GM04504 (cell line): ENCODE results near the gene TNFRSF12A.
A peak's percentile ranks its signal among the peaks of the same experiment; 100 is the strongest.

Experiments
- DNase-seq: peaks from one replicate; pipeline ENCODE4 v3.0.0-alpha.2; 2012; ENCODE audit warnings: low read depth

Gene TNFRSF12A, protein sequence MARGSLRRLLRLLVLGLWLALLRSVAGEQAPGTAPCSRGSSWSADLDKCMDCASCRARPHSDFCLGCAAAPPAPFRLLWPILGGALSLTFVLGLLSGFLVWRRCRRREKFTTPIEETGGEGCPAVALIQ

DNA sequence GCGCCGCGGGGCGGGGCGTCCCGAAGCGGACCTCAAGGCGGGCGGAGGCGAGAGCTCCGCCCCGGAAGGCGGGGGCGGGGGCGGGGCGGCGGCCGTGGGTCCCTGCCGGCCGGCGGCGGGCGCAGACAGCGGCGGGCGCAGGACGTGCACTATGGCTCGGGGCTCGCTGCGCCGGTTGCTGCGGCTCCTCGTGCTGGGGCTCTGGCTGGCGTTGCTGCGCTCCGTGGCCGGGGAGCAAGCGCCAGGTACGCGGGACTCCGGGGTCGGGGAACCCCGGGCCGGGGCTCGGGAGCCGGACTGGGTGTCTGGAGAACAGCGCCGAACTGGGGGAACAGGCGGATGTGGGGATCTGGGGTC, at the start of gene TNFRSF12A:
Gene TNFRSF12A (plus strand): TSS at position 122 of the 357 bp plus-strand sequence. CDS start 30 bp downstream, at position 152.
- peak; percentile 45 for DNase-seq

DNA sequence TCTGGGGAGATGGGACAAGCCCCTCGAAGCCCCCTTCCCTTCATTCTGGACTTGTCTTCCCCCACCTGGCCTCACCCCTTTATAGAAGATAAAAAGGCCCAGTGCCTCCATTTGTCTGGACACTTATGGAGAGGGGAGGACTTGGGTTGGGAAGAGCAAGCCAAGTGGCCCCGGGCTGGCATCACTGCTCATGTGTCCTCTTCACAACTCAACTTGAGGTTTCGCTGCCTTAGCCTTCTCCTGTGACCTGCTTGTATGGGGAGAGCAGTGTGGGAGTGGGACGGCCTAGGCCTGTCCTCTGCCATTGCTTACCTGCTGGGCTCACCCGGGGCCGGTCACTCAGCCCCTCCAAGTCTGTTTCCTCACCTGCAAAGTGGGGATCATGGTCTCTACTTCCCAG, 49.6 kb upstream of the TNFRSF12A start:
- DNase-seq = no peak

DNA sequence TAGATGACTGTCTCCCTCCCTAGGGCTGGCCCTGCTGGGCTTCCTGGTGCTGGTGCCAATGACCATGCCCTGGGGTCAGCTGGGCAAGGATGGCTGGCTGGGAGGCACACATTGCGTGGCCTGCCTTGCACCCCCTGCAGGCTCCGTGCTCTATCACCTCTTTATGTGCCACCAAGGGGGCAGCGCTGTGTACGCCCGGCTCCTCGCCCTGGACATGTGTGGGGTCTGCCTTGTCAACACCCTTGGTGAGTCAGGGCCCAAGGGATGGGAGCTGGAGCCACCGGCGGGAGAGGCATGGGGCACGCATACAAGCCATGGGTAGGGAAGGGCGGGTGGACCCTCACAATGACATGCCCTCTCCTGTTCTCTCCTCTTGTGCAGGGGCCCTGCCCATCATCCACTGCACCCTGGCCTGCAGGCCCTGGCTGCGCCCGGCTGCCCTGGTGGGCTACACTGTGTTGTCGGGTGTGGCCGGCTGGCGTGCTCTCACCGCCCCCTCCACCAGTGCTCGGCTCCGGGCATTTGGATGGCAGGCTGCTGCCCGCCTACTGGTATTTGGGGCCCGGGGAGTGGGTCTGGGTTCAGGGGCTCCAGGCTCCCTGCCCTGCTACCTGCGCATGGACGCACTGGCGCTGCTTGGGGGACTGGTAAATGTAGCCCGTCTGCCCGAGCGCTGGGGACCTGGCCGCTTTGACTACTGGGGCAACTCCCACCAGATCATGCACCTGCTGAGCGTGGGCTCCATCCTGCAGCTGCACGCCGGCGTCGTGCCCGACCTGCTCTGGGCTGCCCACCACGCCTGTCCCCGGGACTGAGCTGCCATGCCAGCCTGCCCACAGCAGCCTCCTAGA, 48.8 kb upstream of the TNFRSF12A start:
- DNase-seq = no peak

GRCh38 chr16:2971985-2972784, 48.0 kb upstream of the TNFRSF12A start:
- no peak for DNase-seq

- no peak for DNase-seq
Observed at GRCh38 chr16:2973093-2973492, 47.1 kb upstream of the TNFRSF12A start.

DNA sequence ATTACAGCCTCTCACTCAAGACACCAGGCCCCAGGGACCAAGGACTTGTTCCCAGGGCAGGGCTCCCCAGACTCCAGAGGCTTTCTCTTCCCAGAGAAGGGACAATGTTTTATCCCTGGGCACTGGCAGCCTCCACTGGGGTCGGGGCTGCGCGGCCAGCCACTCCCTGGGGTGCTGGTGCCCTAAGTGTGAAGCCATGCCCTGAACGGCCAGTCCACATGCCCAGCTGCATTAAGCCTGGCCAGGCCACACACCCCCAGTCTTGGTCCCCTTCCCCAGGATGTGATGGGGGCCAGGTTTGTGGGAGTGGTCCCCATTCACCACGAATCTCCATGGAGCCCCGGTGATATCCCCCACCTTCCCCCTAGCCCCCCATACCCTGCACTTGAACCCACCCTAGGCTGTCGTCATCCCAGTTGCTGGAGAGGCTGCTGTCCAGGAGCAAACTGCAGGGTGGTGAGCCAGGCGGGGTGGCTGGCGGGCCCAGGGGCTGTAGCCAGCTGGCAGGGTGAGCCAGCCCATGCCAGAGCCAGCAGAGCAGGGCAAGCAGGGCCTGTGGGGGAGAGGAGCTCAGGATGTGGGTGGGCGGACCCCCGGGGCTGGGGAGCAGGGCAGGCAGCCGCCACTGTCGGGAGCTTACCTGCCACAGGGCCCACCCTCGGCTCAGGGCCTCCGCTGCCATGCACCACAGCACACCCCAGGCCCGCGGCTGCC, 46.4 kb upstream of the TNFRSF12A start:
- DNase-seq = no peak

- DNase-seq = no peak
Observed at GRCh38 chr16:2974319-2975056, 45.7 kb upstream of the TNFRSF12A start.

- no peak for DNase-seq
Observed at GRCh38 chr16:2975161-2975795, 44.9 kb upstream of the TNFRSF12A start.

DNA sequence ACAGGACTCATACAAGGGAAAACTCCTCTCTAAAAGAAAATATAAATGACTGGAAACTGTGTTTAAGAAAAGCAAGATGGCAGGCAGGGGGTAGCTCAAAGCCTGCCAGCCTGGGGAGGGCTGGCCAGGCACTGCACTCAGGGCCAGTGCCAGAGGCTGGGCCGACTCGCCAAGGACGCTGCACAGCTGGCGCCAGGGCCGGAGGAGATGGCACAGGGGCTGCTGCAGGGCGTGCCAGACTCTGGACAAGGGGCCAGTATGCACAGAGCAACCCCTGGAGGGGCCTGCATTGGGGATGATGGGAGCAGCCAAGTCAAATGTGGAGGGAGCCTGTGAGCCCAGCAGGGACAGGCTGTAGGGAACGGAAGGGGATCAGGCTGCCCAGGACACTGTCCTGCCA, 44.0 kb upstream of the TNFRSF12A start:
- no peak for DNase-seq

DNA sequence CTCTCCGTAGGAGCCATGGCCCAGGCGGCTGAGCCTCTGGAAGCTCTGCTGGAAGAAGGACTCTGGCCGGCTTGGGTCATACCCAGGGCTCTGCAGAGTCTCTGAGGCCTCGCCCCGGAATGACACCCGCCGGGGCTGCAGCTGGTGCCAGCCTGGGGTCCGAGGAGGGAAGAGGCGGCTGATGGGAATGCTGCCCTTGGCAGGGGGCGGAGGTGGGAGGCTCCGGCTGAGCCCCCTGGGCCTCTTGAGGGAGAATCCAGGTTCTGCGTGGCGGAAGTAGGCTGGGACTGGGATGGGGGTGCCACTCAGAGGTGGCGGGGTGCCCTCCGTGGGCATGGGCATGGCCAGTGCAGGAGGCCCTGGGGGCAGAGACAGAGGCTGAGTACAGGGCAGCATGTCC, 43.5 kb upstream of the TNFRSF12A start:
- DNase-seq = no peak

DNA sequence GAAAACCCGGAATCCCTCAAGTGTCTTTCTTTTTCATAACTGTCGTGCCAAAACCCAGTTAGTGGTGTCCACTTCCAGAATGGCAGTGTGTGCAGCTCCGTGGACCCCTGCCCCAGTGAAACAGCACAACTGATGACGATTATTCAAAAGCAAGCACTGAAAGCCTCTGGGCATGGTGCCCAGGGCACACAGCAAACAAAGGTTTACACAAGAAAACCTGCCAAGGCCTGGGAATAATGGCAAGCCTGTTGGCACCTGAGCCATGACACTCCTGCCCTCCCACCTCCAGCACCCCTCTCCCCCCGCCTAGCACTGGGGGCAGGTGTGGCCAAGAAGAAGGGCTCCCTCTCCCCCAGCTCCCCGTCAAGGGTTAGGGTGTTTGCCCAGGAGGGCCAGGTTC, 42.7 kb upstream of the TNFRSF12A start:
- no peak for DNase-seq

GRCh38 chr16:2979669-2980226, 40.4 kb upstream of the TNFRSF12A start:
- DNase-seq = no peak

- peak; percentile 75 for DNase-seq
Observed at GRCh38 chr16:2980227-2981176, 39.7 kb upstream of the TNFRSF12A start, which contains the start of gene PKMYT1. Gene PKMYT1, minus strand, starts transcription at chr16:2980446. Its CDS starts 789 bp downstream, at chr16:2979657.

- no peak for DNase-seq
Observed at GRCh38 chr16:2981177-2981898, 38.8 kb upstream of the TNFRSF12A start.

- no peak for DNase-seq
Observed at GRCh38 chr16:2981899-2982250, 38.3 kb upstream of the TNFRSF12A start.

GRCh38 chr16:2982402-2982801, 37.8 kb upstream of the TNFRSF12A start:
- no peak for DNase-seq

GRCh38 chr16:2983706-2984136, 36.4 kb upstream of the TNFRSF12A start:
- peak; percentile 59 for DNase-seq

GRCh38 chr16:2985462-2985861, 34.7 kb upstream of the TNFRSF12A start:
- DNase-seq = no peak

GRCh38 chr16:2985893-2986355, 34.2 kb upstream of the TNFRSF12A start:
- DNase-seq = no peak
